Dermis microvascular lymphatic vessel endothelial cell (primary cell): ENCODE measurements around the gene MNDA. TPM values are rescaled to one million over a fixed set of nuclear protein-coding genes. Genes with fewer than 3 reads are reported as not detected.

Experiments used
- DNase-seq, 2 donors: peaks; one replicate each; pipeline versions ENCODE4 v3.0.0 to v3.0.0-alpha.2; 2010; ENCODE audit warnings: low read depth in 2 of 2
- total RNA-seq: library from RNA; depleted of rRNA; stranded (reverse); fragments of >200 nt; gene quantifications from 2 replicates; pipeline ENCODE4 v1.2.1, GENCODE V29; 2014

MNDA gene
- not detected in 2 replicates for total RNA-seq

DNA sequence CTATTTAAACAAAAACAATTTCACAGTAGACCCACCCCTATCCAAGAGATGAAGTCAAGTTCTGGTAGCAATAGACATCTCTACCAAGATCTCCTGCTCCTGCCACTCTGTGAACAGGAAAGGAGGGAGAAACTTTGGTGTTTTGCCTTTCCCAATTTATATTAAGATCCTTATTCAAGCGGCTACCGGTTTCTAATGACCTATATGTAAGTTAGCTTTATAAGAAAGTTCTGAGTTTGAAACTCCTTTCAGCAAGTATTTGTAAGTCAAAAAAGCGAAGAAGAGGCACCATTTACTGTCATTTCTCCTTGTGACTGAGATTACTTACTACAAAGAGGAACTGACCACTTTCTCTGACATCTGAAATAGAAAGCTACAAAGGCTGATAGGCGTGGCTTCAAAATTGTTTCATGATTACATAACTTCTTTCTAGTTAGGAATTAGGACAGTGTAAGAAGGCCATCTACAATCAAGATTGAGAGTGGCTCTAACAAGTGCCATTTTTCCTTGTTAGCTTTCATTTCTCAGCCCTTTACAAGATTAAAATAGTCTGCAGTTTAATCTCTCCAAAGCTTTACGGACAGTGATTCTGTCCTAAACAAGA, at the start of gene MNDA:
Gene MNDA (plus strand): TSS at position 448 of the 604 bp plus-strand sequence. CDS start 10,803 bp downstream, outside the sequence.
- no peak for DNase-seq

DNA sequence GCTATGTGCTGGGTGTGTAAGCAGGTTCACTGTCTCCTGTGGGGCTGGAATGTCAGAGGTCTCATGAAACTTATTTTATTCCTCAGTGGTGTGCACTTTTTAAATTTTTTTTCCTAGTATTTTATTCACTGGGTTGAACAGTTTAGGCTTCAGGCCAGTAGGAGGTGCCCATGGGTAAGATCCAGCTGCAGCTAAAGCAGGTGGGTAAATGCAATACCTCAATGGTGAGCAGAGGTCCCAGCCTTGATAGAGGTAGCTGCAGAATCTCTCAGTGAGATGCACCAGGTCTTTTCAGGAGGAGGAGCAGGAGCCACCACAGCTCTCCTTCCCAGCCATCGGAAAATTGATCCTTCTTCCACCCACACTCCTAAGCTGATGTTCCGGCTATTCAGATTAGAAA, 37.5 kb upstream of the MNDA start:
- DNase-seq = peak in 1 of 2 donors; percentile 2

DNA sequence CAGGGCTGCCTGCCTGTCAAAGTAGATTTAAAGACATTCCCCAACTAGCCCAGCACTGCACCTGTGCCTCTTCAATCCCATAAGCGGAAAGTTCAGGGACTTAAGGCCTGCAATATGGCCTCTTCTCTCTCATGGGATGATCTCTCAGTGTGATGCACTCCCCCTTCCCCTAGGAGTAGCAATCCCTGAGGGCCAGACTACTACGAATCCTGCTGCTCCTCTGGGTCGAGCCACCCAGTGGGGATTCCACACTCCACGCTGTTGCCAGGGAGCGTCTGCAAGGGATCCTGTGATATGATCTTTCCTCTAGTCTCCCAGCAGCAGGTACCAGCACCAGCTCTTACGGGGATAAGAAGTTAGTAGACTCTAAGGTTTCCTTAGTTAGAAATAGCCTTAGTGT, 36.9 kb upstream of the MNDA start:
- no peak for DNase-seq

DNA sequence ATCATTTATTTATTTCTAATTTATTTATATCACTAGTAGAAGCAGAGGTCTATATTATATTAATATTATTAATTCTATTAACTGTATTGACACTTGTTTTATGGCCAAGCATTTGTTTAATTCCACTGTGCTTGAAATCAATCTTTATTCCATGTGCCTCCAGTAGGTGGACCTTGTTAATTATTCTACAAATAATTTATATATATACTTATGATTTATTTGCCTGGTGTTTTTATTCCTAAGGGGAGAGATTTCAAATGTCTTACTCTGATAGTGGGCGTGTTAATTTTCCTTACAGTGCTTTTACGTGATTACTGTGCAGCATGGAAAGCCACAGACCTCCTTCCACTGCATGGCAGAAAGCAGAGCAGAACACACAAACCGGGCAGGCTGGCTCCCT, 32.6 kb upstream of the MNDA start:
- DNase-seq = no peak

DNA sequence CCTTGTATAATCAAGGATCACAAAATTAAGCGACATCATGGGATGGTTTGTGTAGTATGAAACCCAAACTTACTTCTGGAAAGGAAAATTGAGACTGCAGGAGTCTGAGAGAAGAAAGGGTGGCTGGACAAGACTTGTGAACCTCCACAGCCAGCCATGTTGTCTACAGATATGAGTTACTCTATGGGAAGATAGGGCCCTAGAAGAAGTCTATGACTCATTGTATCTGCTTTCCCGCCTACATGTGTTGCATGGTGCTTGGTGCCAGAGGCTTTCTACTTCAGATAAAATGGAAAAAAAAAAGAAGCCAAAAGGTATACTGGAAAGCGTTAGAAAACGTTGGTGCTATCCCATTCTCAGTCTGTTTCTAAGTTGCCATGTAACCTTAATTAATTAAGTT, 31.5 kb upstream of the MNDA start:
- no peak for DNase-seq

DNA sequence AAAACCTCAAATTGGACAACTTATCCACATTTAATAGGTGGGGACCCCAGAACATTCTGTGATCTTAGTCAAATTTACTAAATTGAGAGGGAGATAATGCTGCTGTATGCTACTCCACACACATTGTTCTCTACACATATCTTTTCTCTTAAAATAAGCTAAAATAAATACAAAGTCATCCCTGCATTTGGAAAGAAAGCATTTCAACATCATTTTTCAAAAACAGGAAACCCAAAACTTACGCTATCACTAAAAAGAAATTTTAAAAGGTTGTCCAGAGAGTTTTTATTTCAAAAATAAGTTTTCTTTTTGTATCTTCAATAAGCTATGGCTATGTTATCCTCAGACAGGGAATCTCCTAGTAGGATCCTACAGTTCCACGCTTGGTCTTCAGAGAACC, 30.6 kb upstream of the MNDA start:
- DNase-seq = no peak

DNA sequence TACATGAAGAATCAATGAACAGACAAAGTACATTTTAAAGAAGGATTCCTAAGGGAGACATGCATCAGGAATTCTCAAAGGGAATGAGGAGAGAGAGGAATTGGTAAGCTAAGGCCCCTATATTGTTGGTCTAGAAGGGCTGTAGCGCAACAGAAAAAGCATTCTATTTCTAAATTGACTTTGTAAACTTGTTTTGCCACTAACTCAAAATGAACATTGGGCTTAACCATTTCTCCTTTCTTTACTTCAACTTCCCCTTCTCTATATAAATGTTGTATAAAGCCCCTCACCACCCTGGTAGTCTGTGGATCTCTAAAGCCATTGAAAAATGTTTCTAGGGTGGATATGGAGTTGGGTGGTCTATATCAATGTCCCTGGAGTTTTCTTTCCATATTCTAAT, 29.8 kb upstream of the MNDA start:
- no peak for DNase-seq

DNA sequence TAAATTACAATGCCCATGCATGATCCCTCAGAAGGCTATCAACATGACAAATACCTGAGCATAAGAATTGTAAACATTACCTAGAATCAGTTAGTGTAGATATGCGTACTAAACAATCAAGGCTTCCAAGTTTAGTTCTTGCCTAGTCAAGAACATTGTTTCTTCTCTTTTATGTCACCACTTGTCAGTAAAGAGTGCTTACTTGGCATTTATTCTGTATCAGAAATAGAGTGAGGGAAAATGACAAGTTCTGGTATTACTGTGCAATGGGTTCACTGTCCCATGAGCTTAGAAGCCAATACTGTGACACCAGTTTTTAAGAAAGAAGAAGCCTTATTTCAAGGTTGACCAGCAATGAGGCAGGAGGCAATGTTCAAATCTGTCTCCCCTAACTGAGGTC, 27.5 kb upstream of the MNDA start:
- DNase-seq = no peak

DNA sequence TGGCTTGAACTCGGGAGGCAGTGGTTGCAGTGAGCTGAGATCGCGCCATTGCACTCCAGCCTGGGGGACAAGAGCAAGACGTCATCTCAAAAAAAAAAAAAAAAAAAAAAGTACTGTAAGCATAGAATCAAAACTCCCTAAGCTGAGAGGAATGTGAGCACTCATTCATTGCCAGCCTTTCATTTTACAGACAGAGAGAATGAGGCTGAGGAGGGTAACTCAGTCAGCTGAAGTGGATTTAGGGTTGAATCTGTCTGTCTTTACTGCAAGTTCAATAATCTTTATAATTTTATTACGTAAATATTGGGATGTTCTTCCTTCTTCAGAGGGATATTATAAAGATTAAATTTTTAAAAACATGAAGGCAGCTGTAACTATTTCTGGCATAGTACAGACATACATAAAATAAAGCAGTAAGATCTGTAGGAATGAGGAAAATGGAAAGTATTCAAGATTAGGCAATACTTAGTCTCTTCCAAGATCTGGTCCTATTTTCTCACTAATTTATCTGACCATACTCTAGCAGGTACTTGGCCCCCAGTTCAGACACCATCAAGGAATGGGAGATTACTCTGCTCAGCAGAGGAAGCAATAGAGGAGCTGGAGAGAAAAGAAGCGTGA, 24.1 kb upstream of the MNDA start:
- DNase-seq = no peak

DNA sequence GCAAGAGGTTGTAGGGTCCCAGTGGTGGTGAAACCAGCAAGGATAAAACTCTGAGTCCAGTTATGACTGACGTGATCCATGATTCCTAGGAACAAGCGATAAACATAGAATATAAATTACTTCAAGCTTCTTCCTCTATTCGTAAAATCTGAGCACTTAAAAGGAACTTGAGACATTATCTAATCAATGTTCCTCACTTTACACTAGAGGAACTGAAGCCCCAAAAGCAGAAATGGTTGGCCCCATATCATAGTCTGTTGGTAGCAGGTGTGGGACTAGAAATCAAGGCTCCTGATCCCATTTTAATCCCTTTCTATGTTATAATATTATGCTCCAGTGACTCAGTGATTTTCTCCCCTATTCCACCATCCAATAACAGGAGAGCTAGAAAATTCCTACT, 21.9 kb upstream of the MNDA start:
- DNase-seq = no peak

DNA sequence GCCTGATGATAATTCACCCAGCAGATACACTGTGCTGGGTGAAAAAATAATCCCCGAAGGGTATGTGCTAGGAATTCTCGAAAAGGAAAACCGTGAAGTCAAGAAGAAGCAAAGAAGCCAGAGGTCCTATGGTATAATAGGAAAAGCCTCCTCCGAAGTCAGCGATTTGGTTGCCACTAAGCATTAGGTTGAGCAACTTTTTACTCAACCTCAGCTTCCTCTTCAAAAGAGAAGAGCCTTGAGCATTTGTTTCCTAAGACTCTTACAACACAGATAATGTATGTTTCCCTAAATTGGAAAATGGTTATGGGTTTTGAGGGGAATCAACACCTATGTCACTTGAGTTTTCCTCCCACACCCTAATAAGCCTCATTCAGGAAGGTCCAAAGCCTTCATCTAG, 21.3 kb upstream of the MNDA start:
- no peak for DNase-seq

DNA sequence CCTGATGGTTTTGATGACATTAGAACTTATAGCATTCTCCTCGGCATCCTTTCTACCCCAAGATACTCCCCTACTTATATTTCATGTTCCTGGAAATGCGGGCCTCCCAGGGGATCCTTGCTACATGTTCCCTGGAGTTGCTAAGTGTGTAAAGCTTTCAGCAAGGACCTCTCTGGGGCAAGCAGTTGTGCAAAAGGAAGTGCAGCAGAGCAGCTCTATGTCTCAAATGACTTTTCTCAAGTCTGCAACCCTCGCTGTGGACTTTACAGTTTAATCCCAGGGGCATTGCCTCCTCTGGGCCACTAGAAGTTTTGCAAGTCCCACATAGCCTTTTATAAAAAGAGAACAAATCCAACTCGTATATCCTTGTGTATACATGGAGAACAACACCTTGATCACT, 20.8 kb upstream of the MNDA start:
- DNase-seq = no peak

DNA sequence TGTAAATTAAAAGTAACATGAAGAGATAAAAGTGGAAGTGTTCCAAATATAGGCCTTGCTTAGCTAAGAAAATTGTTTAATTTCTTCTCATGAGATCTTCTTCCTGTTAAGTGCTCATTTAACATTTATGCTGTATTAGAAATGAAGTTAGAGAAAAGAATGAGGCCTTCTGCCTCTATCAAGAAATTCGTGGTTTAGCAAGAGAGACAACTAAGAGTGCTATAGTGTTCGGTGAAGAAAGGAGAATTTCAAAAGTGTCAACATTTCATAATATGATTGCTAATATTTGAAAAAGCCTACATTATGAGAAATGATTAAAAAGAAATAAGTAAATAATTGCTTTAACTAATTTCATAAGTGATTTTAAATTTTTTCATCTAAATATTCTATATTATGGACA, 18.8 kb upstream of the MNDA start:
- DNase-seq = no peak

DNA sequence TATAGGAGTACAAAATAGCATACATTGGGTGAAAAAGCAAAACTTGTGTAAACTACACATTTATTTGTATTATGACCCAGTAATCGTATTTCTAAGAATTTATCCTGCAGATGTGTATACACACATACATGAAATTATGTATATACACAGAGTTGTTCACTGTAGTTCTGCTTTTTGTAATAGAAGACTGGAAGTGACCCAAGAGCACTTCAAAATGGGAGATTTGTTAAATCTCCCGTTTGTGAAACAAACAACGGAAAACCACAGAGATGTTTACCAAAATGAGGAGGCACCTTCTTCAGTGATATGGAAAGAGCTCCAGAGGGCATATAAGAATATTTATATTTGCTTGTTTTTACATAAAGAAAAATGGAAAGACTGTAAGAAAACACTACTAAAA, 18.0 kb upstream of the MNDA start:
- no peak for DNase-seq

DNA sequence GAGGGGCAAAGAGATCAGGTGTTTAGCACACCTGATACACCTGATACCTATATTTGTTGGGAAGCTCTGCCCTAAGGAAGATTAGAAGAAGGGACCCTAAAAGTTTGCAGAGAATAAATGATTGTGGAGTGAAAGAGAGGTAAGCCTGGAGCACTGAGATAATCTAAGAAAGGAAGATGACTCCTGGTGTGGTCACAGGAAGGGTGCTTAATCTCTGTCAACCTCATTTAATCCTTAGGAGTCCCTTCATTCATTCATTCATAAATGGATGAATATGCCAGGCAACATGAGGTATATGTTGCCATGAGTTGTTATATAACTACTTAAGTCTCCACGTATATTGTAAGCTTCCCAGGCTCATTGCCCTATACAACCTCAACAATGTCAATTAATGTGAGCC, 16.2 kb upstream of the MNDA start:
- no peak for DNase-seq

DNA sequence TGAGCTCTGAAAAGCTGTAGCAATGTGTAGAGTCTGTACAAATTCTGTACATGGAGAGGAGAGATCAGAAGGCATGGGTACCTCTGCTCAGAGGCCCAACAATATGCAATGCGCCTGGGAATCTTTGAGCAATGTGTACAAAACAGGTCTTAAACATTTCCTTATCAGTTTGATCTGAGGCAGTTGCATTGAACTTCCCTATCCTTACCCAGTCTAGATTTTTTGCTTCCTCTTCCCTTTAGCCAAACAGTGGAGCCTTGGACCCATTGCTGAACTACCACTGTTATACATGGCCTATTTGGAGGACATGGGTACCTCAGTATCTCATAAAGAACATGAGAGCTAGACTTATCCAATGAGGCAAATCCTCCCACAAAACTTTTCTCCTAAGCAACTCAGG, 12.6 kb upstream of the MNDA start:
- no peak for DNase-seq

DNA sequence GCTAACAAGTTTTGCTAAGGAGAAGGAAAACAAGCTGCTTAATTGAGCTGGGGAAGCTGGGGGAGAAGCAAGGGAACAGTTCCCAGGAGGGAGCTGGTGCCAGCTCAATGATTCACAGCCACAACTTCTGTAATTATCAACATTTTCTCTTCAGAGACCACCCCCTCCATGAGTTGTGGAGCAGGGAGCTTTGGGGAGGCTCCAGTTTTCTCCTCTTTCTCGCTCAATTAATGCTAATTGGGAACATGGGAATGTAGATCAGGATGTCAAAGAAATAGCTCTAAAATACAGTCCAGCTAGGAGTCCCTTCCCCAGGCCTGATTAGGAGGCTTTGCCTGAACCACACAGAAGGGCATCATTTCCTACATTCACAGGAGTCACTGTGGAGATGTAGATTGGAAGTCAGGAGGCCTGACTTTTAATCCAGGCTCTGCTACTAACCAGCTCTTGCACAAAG, 12.1 kb upstream of the MNDA start:
- peak in 1 of 2 donors; percentile 12 for DNase-seq

DNA sequence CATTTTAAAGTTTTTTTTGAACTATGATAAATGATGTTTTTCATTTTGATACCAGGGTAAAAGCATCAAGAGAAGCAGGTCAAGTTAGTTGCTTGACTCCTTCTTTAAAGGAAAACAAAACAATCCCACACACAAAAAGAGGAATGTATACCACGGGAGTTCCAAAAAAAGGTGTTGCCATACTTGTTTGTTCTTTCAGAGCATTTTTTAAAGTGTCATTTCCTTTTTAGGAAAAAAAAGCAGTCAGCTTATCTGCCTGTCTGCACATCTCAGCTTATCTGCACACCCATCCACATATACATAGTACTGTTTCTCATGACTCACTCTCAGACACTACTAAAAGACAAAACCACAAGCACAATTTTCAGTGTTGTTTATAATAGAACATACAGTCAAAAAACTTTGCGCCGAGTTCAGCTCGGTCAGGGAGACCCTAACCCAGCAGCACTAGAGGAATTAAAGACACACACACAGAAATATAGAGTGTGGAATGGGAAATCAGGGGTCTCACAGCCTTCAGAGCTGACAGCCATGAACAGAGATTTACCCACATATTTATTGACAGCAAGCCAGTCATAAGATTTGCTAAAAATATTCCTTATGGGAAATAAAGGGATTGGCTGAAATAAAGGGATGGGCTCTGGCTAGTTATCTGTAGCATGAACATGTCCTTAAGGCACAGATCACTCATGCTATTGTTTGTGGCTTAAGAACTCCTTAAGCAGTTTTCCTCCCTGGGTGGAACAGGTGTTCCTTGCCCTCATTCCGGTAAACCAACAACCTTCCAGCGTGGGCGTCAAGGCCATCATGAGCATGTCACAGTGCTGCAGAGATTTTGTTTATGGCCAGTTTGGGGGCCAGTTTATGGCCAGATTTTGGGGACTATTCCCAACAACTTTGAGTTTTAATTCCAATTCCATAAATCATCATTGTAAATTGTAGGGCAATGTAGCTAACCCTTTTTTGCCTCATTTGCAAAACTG, 11.4 kb upstream of the MNDA start:
- DNase-seq = peak; percentile 17 to 30

DNA sequence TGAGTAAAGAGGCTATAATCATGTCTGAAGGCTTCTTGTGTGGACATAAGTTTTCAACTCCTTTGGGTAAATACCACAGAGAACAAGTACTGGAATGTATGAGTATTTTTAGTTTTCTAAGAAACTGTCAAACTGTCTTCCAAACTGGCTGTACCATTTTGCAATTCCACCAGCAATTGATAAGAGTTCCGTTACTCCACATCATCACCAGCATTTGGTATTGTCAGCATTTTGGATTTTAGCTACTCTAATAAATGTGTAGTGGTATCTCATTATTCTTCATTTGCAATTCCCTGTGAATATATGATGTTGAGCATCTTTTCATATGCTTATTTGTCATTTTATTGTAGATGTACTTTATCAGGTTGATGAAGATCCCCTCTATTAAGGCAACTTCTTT, 9.4 kb upstream of the MNDA start:
- no peak for DNase-seq

DNA sequence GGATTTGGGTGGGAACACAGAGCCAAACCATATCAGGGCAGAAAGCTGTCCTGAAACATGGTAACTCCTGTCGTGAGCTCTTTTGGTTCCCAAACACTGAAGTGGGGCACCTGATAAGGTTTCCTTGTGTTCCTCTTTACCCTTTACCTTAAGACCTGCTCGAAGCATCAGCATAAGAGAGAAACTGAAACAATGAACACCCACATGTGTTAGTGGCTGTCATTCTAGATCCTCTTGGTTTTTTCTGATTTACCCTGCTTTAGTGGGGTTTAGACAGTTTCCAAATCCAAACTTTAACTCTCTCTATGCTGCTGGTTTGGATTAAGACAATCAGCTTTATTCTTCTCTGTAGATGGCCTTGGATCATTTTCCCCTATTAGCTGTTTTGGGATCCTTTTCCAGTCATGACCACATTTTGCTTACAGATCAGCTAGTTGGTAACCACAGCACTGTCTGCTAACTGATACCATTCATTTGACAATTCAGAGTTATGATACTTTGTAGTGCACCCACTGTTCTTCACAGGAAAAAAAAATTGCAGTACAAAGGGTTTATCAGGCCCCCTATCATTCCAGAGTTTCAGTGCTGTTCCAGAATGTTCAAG, 975 bp upstream of the MNDA start:
- no peak for DNase-seq

DNA sequence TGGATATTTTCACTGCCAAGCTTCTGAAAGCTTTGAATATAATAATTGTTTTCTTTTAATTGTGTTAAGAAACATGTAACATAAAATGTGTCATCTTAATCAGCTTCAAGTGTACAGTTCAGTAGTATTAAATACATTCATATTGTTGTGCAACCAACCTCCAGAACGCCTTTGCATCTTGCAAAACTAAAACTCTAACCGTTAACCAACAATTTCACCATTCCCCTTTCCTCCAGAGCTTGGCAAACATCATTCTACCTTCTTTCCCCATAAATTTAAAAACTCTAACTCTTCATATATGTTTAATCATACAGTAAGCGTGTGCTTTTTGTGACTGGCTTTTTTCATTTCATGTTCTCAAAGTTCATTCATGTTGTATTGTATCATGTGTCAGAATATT, 2.1 kb downstream of the MNDA start:
- no peak for DNase-seq

DNA sequence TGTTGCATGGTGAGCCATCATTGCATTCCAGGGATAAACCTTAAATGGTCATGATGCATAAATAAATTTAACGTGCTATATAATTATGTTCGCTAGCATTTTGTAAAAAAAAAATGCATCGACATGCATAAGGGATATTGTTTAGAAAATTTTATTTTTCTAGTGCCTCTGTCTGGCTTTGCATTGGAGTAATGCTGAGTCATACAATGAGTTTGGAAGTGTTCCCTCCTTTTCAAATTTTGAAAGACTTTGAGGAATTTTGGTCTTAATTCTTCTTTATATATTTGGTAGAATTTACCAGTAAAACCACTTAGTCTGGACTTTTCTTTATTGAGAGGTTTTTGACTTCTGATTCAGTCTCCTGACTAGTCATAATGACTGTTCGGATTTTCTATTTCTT, 4.9 kb downstream of the MNDA start:
- DNase-seq = no peak
